GM18868 (cell line): ENCODE measurements around the gene UBE2E1.

ENCODE experiments used
- ATAC-seq: cut with Tn5 transposase; IDR thresholded peaks from one replicate; pipeline ENCODE4 v1.9.1; 2021; ENCODE audit warnings: mild to moderate bottlenecking, moderate library complexity; ENCODE audit not compliant: unreplicated experiment

Gene UBE2E1

GRCh38 chr3:23805633-23806533 lies at the start of gene UBE2E1:
UBE2E1 (plus strand) TSS chr3:23805955; CDS start chr3:23807270, 1,315 bp downstream.
- ATAC-seq = peak; percentile 68

DNA sequence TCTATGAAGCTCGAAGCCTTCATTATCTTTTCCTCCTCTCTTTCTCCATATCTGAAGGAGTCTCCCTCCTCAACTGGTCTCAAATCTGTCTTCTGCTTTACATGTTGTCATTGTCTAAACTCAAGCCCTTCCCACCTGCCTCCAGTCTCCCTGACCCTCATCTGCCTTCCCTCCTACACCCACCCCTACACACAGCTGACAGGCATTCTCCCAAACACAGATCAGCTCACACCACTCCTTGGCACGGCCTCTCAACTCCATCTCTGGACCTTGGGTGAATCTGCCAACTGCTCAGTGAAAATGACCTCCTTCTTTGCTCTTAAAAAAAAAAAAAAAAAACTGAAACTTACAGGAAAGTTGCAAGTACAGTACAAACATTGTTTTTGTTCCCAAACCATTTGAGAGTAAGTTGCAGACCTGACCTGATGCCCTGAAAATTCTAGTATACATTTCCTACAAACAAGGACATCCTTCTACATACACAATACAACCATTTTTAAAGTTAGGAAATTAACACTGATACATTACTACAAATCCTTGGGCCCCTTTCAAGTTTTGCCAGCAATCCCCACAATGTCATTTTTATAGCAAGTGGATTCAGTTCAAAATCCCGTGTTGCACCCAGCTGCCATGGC lies 49.4 kb upstream of the UBE2E1 start:
- no peak for ATAC-seq

DNA sequence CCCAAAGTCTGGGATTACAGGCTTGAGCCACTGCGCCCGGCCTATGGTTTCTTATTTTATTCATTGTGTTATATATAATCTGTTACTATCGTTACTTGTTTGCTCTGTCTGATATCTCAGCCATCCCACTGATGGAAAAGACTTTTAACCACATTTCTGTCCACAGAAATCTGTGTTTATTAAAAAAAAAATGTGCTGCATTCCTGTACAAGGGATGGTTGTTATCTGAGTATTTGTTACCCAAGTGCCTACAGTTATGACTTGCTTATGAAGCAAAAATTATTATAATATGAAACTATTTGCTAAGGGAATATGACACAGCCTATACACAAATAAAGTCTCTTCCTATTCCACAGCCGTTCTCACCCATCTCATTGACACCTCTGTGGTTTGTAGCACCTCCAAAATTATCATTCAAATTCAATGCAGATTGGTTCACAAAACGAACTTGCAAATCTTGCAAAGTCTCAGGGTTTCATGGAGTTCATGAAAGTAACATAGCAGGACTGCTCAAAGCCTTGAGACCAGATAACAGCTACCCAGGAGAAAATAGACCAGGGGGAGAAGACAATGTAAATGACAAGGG lies 47.4 kb upstream of the UBE2E1 start:
- ATAC-seq = no peak

- ATAC-seq = no peak
Observed at GRCh38 chr3:23760325-23760724, 45.4 kb upstream of the UBE2E1 start.

DNA sequence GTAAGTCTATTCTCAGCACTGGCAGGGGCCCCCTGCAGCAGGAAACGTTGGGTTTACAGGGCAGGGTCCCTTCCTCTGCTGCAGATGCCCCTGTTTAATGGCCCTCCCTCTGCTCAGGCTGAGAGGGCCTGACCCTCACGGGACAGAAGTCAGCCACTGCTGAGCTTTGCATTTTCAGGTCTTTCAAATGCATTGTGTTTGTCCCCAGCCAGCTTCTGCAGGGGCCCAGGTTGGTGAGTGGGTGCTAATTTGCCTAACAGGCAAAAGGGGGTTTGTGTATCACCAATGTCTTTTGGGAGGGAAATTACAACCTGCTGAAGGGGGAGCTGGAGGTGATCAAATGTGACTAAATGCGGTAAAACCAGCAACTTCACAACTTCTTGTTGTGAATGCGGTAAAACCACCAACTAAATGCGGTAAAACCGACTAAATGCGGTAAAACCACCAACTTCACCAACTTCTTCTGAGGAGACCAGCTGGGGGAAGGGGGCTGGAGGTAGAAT lies 44.8 kb upstream of the UBE2E1 start:
- peak; percentile 33 for ATAC-seq

- peak; percentile 35 for ATAC-seq
Observed at GRCh38 chr3:23761440-23761896, 44.3 kb upstream of the UBE2E1 start.

- peak; percentile 91 for ATAC-seq
Observed at GRCh38 chr3:23762214-23762613, 43.5 kb upstream of the UBE2E1 start.

- no peak for ATAC-seq
Observed at GRCh38 chr3:23762759-23763477, 42.8 kb upstream of the UBE2E1 start.

DNA sequence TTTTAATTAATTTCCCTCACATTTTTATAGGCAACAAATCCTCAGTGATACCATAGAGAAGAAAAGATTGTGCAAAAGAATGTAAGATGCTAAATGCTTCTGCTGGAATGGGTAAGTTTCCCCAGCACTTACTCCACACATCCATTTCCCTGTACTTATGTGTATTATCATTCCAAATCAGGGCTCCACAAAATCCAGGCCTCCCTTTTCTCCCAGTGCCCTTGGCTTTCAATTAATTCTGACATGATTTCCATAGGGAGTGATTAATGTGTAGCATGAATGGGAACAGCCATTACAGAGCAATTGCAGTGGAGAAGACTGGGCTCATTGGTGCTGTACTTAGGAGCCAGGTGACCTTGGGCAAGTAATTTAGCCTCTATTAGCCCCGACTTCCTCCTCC lies 41.3 kb upstream of the UBE2E1 start:
- ATAC-seq = no peak

DNA sequence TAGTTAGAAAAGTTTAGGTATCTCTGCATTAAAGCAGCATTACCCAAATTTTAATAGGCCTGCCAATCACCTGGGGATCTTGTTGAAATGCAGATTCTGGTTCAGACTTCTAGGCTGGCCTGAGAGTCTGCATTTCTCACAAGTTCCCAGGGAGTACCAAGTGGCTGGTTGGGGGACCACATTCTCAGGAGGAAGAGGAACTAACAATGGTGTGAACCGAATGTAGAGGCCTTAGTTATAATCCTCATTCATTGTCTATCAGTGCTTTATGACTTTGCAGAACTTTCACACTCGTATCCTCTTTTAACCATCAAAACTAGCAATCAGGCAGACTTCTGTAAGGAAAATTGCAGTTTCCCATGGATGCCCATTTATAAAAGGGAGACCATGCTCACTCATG lies 38.2 kb upstream of the UBE2E1 start:
- peak; percentile 73 for ATAC-seq

- no peak for ATAC-seq
Observed at GRCh38 chr3:23775254-23775909, 30.4 kb upstream of the UBE2E1 start.

DNA sequence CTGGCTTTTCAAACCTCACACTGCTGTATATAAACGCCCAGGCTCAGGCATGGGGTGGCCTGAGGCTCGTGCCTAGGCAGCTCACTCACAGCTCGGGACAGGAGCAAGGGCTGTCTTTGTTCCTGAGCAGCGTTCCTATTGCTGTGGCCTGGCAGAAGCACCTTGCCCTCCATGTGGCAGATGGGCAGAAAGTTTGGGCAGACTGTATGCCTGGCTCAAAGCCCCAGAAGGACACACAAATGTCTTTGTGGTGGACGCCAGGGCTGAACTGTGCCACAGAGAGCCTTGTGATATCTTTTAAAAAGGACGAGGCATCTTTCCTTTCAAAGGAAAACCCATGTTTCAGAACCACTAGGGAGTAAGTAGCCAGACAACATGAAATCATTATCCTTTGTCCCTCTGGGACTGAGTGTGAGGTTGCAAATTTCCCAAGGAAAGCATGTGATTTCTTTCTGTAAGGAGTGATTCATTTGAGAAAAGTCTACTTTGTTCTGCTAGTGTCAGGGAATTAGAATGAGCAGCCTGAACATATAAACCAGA lies 29.3 kb upstream of the UBE2E1 start:
- no peak for ATAC-seq

GRCh38 chr3:23778446-23778845 lies 27.3 kb upstream of the UBE2E1 start:
- no peak for ATAC-seq

DNA sequence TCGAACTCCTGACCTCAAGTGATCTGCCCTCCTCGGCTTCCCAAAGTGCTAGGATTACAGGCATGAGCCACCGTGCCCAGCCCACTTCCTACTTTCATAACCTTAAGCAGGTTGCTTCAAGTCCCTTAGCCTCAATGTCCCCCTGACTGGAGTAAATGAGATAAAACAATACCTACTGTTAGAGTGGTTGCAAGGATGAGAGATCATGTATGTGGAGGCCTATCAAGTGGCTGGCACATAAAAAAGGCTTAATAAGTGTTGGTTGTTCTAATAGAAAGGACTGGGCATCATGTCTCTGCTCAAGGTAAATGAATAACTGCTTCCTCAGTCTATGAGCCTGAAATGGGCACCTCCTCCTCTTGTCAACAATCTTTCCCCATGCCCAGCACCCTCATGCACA lies 25.9 kb upstream of the UBE2E1 start:
- no peak for ATAC-seq

DNA sequence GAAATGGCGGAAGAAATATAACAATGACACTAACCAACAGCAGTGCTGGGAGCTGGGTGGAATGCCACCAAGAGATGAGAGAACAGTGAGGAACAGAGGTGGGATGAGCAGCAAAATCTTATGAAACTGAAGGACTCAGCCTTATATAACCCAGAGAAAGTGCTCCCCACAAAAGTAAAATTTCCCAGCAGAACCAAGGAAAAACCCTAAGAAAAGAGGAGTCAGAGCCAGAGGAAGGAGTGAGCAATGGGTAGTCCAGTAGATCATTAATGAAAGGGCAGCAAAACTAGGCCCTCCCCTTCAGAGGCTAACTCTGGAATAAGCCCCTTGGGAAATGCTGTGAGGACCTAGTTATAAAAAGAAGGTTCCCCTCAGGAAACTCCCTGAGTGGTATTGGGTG lies 24.7 kb upstream of the UBE2E1 start:
- no peak for ATAC-seq

DNA sequence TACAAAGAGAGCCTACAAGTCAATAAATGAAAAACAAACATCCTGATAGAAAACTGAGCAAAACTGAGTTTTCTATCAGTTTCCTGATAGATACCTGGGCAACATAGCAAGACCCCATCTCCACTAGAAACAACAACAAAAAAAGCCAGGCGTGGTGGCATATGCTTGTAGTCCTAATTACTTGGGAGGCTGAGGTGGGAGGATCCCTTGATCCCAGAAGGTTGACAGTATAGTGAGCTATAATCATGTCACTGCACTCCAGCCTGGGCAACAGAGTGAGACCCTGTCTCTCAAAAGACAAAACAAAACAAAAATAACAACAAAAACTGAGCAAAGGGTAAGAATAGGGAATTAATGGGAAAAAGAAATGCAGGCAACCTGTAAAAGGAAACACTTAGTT lies 23.9 kb upstream of the UBE2E1 start:
- ATAC-seq = no peak

DNA sequence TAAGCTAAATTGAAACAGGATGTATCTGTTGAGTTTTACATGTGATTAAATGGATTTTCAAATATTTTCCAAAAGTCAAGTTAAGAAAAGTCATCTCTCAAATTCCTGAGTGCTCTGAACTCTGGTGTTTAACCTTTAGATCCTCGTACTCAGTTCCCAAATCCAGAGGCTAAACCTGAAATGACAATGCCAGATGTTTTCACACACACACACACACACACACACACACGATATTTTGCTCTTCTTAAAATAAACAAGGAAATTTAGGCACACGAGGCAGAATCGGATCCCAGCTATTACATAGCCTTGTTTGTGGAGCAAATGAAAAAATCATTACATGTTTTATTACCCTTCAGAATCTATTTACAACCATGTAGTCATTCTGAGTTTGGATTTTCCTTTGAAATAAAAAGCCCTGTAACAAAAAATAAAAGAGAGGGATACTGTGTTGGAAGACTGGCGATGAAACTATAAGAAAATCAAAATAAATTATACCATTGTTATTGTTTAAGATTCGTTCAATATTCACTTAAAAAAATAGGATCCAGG lies 20.6 kb upstream of the UBE2E1 start:
- no peak for ATAC-seq

GRCh38 chr3:23785882-23786281 lies 19.9 kb upstream of the UBE2E1 start:
- no peak for ATAC-seq

- ATAC-seq = no peak
Observed at GRCh38 chr3:23791678-23792077, 14.1 kb upstream of the UBE2E1 start.
